H1 (cell line): ENCODE data around the gene TMEM178B. TPM values are rescaled to one million over a fixed set of nuclear protein-coding genes. Genes with fewer than 3 reads are reported as not detected.

Experiments used
- CTCF ChIA-PET: fragments of 300-600 bp; sonication (Branson Sonifier 250); formaldehyde crosslinking; loops from one replicate; lab custom pipeline; 2021; ENCODE audit not compliant: partially characterized antibody; lab: Charles Lee
- POLR2A ChIA-PET: fragments of 300-600 bp; sonication (Branson Sonifier 250); formaldehyde crosslinking; loops from one replicate; lab custom pipeline; 2021; ENCODE audit warnings: inconsistent platforms; ENCODE audit not compliant: partially characterized antibody; lab: Charles Lee
- DNase-seq, 2 experiments: peaks; one replicate each; pipeline versions ENCODE4 v3.0.0 to v3.0.0-alpha.2; 2010 to 2022; ENCODE audit warnings: low spot score in 2 of 2, low read depth in 1 of 2, mixed read lengths in 1 of 2
- FAIRE-seq: peaks from 2 replicates; lab custom pipeline; 2011; peaks lifted over from hg19 to GRCh38; lab: Jason Lieb, UNC
- H2AFZ ChIP-seq: 2 replicates; pipeline ENCODE4 v1.8.1; 2012; ENCODE audit warnings: low read length, inconsistent platforms
- H2AK5ac ChIP-seq: 2 replicates; pipeline ENCODE4 v1.6.1; 2013; ENCODE audit warnings: low read depth, low read length
- H2BK120ac ChIP-seq: replicated peaks from 2 replicates; pipeline ENCODE3; 2013; ENCODE audit warnings: low read depth, low read length, inconsistent platforms
- H2BK12ac ChIP-seq: 2 replicates; pipeline ENCODE4 v1.6.1; 2013; ENCODE audit warnings: low read depth, low read length
- H2BK15ac ChIP-seq: 2 replicates; pipeline ENCODE4 v1.6.1; 2013; ENCODE audit warnings: low read length
- H2BK20ac ChIP-seq: 2 replicates; pipeline ENCODE4 v1.6.1; 2013; ENCODE audit warnings: low read length
- H2BK5ac ChIP-seq: 2 replicates; pipeline ENCODE4 v1.6.1; 2013; ENCODE audit warnings: low read depth, low read length
- H3K14ac ChIP-seq: 2 replicates; pipeline ENCODE4 v1.6.1; 2013; ENCODE audit warnings: inconsistent platforms; ENCODE audit not compliant: insufficient read length
- H3K18ac ChIP-seq: 2 replicates; pipeline ENCODE4 v1.6.1; 2013; ENCODE audit warnings: low read length; ENCODE audit errors: extremely low read depth
- H3K23ac ChIP-seq: 2 replicates; pipeline ENCODE4 v1.6.1; 2013; ENCODE audit warnings: inconsistent platforms; ENCODE audit not compliant: insufficient read length
- H3K23me2 ChIP-seq: 2 replicates; pipeline ENCODE4 v1.6.1; 2013; ENCODE audit warnings: low read depth, low read length
- H3K27ac ChIP-seq: 2 replicates; pipeline ENCODE4 v1.6.1; 2011; ENCODE audit warnings: low read depth, low read length, inconsistent platforms
- H3K27me3 ChIP-seq, 4 experiments: replicated peaks in 1 of 4; 1 replicate in 1 of 4; 2 replicates in 3 of 4; pipeline versions ENCODE4 v1.6.1 to v1.8.1; 2011 to 2013; ENCODE audit warnings: low read length in 3 of 4, mild to moderate bottlenecking in 3 of 4, inconsistent platforms in 2 of 4, mixed read lengths in 2 of 4, moderate library complexity in 1 of 4; ENCODE audit not compliant: control insufficient read depth in 3 of 4, insufficient read depth in 3 of 4; ENCODE audit errors: extremely low read depth in 1 of 4
- H3K36me3 ChIP-seq, 4 experiments: 2 replicates each; pipeline versions ENCODE4 v1.6.1 to v1.8.1; 2011 to 2013; ENCODE audit warnings: mild to moderate bottlenecking in 4 of 4, low read length in 3 of 4, moderate library complexity in 2 of 4, control low read depth in 1 of 4, inconsistent platforms in 1 of 4; ENCODE audit not compliant: insufficient read depth in 4 of 4, control insufficient read depth in 2 of 4
- H3K4ac ChIP-seq: replicated peaks from 2 replicates; pipeline ENCODE3; 2013; ENCODE audit warnings: low read length, low read depth, mixed read lengths, inconsistent platforms; ENCODE audit not compliant: insufficient read length
- H3K4me1 ChIP-seq, 4 experiments: replicated peaks in 1 of 4; 1 replicate in 1 of 4; 2 replicates in 3 of 4; pipeline versions ENCODE4 v1.6.1 to v1.8.1; 2011 to 2013; ENCODE audit warnings: low read length in 3 of 4, inconsistent platforms in 2 of 4, mixed read lengths in 1 of 4; ENCODE audit not compliant: insufficient read depth in 4 of 4, control insufficient read depth in 3 of 4
- H3K4me2 ChIP-seq, 2 experiments: 2 replicates each; pipeline versions ENCODE4 v1.6.1 to v1.8.1; 2011 to 2013; ENCODE audit warnings: low read depth in 2 of 2, low read length in 2 of 2, control low read depth in 1 of 2, inconsistent platforms in 1 of 2, mild to moderate bottlenecking in 1 of 2; ENCODE audit not compliant: insufficient read depth in 1 of 2
- H3K4me3 ChIP-seq, 4 experiments: fragments of 200-600, 300-600 bp in 1 of 4; sonication (generic), shearing (Covaris generic), sonication (Bioruptor Twin) in 1 of 4; 2 replicates each; pipeline versions ENCODE4 v1.5.1 to v1.8.1; 2011 to 2016; ENCODE audit warnings: low read length in 4 of 4, low read depth in 3 of 4, control low read depth in 2 of 4, inconsistent platforms in 2 of 4, mild to moderate bottlenecking in 2 of 4, mixed read lengths in 1 of 4, moderate library complexity in 1 of 4; ENCODE audit not compliant: insufficient read depth in 2 of 4; ENCODE audit errors: extremely low read depth in 1 of 4
- H3K56ac ChIP-seq: replicated peaks from 2 replicates; pipeline ENCODE3; 2013; ENCODE audit warnings: low read depth, mild to moderate bottlenecking, mixed read lengths, low read length, inconsistent platforms; ENCODE audit not compliant: insufficient read length
- H3K79me1 ChIP-seq: 2 replicates; pipeline ENCODE4 v1.6.1; 2013; ENCODE audit warnings: low read depth, low read length, control low read depth
- H3K79me2 ChIP-seq, 2 experiments: 2 replicates each; pipeline versions ENCODE4 v1.6.1 to v1.8.1; 2012 to 2013; ENCODE audit warnings: low read length in 2 of 2, mild to moderate bottlenecking in 2 of 2, inconsistent platforms in 1 of 2; ENCODE audit not compliant: insufficient read depth in 2 of 2, control insufficient read depth in 1 of 2
- H3K9ac ChIP-seq, 4 experiments: replicated peaks in 1 of 4; 1 replicate in 1 of 4; 2 replicates in 3 of 4; pipeline versions ENCODE4 v1.6.1 to v1.8.1; 2011 to 2013; ENCODE audit warnings: low read depth in 3 of 4, low read length in 3 of 4, control low read depth in 2 of 4, mild to moderate bottlenecking in 2 of 4, moderate library complexity in 2 of 4, inconsistent platforms in 1 of 4; ENCODE audit errors: extremely low read depth in 1 of 4
- H3K9me3 ChIP-seq, 2 experiments: 2 replicates each; pipeline versions ENCODE4 v1.6.1 to v1.8.1; 2012 to 2013; ENCODE audit warnings: mild to moderate bottlenecking in 2 of 2, moderate library complexity in 2 of 2, control low read depth in 1 of 2, inconsistent platforms in 1 of 2, low read depth in 1 of 2, low read length in 1 of 2, mixed read lengths in 1 of 2; ENCODE audit not compliant: insufficient read depth in 2 of 2
- H4K20me1 ChIP-seq, 2 experiments: replicated peaks in 1 of 2; 2 replicates each; pipeline versions ENCODE3 to v1.8.1; 2011 to 2013; ENCODE audit warnings: inconsistent platforms in 2 of 2, low read length in 2 of 2, mild to moderate bottlenecking in 1 of 2; ENCODE audit not compliant: insufficient read depth in 2 of 2, control insufficient read depth in 1 of 2
- H4K5ac ChIP-seq: 2 replicates; pipeline ENCODE4 v1.6.1; 2013; ENCODE audit warnings: low read length, low read depth, mixed read lengths, inconsistent platforms; ENCODE audit not compliant: insufficient read length
- H4K8ac ChIP-seq: 2 replicates; pipeline ENCODE4 v1.8.0; 2013; ENCODE audit warnings: mild to moderate bottlenecking, moderate library complexity, low read length, inconsistent platforms; ENCODE audit not compliant: insufficient read depth; ENCODE audit errors: extremely low read depth
- H4K91ac ChIP-seq: replicated peaks from 2 replicates; pipeline ENCODE3; 2013; ENCODE audit warnings: low read length, mixed read lengths, inconsistent platforms; ENCODE audit not compliant: insufficient read length
- NRF1 ChIP-seq: IDR thresholded peaks from 2 replicates; pipeline ENCODE4 v1.6.1; 2011; ENCODE audit warnings: mild to moderate bottlenecking, low read depth, low read length, improper control_type of control experiment
- RNF2 ChIP-seq: fragments of 200-900, 300-1000 bp; sonication (generic); IDR thresholded peaks from 2 replicates; pipeline ENCODE4 v1.7.1; 2016; ENCODE audit warnings: borderline replicate concordance, low read depth, mild to moderate bottlenecking, antibody characterized with exemption, low read length; ENCODE audit not compliant: poor library complexity, severe bottlenecking; ENCODE audit errors: missing control alignments
- SRF ChIP-seq: IDR thresholded peaks from 2 replicates; pipeline ENCODE4 v1.6.1; 2011; ENCODE audit warnings: mild to moderate bottlenecking, low read depth, low read length, moderate library complexity
- TAF7 ChIP-seq: optimal IDR thresholded peaks from 2 replicates; pipeline ENCODE3; 2011; ENCODE audit warnings: low read depth, mild to moderate bottlenecking, inconsistent platforms, low read length, moderate library complexity, borderline replicate concordance
- WGBS, 2 experiments: shearing (Covaris generic) in 1 of 2; methylation state at CpG; one replicate each; pipeline versions ENCODE4 v1.1.6 to v1.1.7; 2013 to 2015; ENCODE audit warnings: low lambda C conversion rate in 2 of 2, mixed read lengths in 2 of 2, inconsistent platforms in 1 of 2, low coverage in 1 of 2, missing lambda C conversion rate in 1 of 2; ENCODE audit not compliant: insufficient replicate concordance in 2 of 2, insufficient coverage in 1 of 2, insufficient read length in 1 of 2; ENCODE audit errors: extremely low coverage in 1 of 2, missing lambda C conversion rate in 1 of 2; 5-methylcytosine and 5-hydroxymethylcytosine counted together
- polyA plus RNA-seq, 7 experiments: library from polyadenylated mRNA; depleted of rRNA in 3 of 7; stranded (reverse) in 5 of 7; unstranded in 2 of 7; fragments of >200 nt in 5 of 7; fragments of 200-250 nt in 2 of 7; gene quantifications; 1 replicate in 5 of 7; 2 replicates in 1 of 7; 4 replicates in 1 of 7; pipeline versions ENCODE4 v1.2.1 to v1.2.3, GENCODE V29; 2011 to 2013; ENCODE audit warnings: missing spikeins in 2 of 7, mixed read lengths in 2 of 7
- total RNA-seq: library from RNA; stranded (reverse); fragmentation: NEBNext Ultra II Directional; extraction: Animal tissue kit (Norgen Biotek cat#: 25700); gene quantifications from 2 replicates; pipeline ENCODE4 v1.2.1, GENCODE V29; 2021
- TF ChIP-seq, protein P1 (sequence below): IDR thresholded peaks from 2 replicates; pipeline ENCODE4 v1.6.1; 2011; ENCODE audit warnings: low read length, improper control_type of control experiment
- TF ChIP-seq, protein P2 (sequence below): IDR thresholded peaks from 2 replicates; pipeline ENCODE4 v1.6.1; 2012; ENCODE audit warnings: inconsistent platforms
- TF ChIP-seq, protein P3 (sequence below), 3 experiments: IDR thresholded peaks; 1 replicate in 2 of 3; 2 replicates in 1 of 3; pipeline versions ENCODE4 v1.5.1 to v1.6.1; 2011; ENCODE audit warnings: low read length in 3 of 3, mild to moderate bottlenecking in 3 of 3, inconsistent platforms in 2 of 3, low read depth in 1 of 3, moderate library complexity in 1 of 3; ENCODE audit not compliant: insufficient read depth in 1 of 3; ENCODE audit errors: control extremely low read depth in 1 of 3

The TMEM178B gene
- total and polyA plus RNA-seq, 2 of the 8 experiments (the other 6 are each of a cell fraction or from before 2014, with no cell fraction given), result 5.3 to 18.1 TPM

DNA sequence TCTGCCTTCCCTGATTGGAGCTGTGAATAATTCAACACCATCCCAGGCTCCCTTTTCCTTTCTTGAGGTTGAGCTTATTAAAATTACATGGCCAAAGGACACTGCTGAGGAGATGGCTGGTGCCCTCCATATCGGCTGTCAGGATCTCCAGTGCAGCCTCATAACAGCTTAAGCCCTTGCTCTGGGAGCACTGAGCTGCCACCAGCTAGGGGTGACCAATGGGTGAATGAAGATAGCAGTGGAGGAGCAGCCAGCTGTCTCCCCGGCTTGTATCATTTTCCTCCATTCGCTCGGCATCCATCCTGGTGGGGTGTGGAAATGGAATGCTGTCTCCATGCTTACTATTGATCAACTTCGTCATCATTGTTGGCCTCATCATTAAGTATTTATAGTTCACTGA, 154.6 kb downstream of the TMEM178B start:
- Histone ChIP-seq H3K79me1 (peaks cover 2% of the 10 kb centered on the region; the same call in 1 of the 2 replicates), H2BK120ac (no peak overlapping the region), H3K4me2 (no peak overlapping the region), H3K23me2 (no peaks in the 10 kb centered on the region), H2BK12ac (no peak overlapping the region), H3K14ac (no peak overlapping the region), H4K91ac (no peak overlapping the region), H3K4me3 (no peak overlapping the region), H3K18ac (no peak overlapping the region), H4K20me1 (peaks cover 0 to 2% of the 10 kb centered on the region in 2 experiments), H2BK20ac (no peak overlapping the region), H3K9me3 (no peaks in the 10 kb centered on the region), H2AK5ac (no peak overlapping the region; the same call in 1 of the 2 replicates), H3K27ac (no peak overlapping the region), H3K79me2 (no peaks in the 10 kb centered on the region), H3K36me3 (no peaks in the 10 kb centered on the region), H2BK5ac (no peak overlapping the region; the same call in 1 of the 2 replicates), H2AFZ (no peak overlapping the region), H3K23ac (no peak overlapping the region), H3K4me1 (peaks cover 0 to 2% (median 0%) of the 10 kb centered on the region in 4 experiments; a peak in 1 of 7 replicates), H2BK15ac (no peak overlapping the region), H4K5ac (no peak overlapping the region), H3K27me3 (no peaks in the 10 kb centered on the region), H3K4ac (no peak overlapping the region), H3K9ac (no peak overlapping the region), H3K56ac (no peak overlapping the region), H4K8ac (no peak overlapping the region; the same call in 1 of the 2 replicates)
- ChIA-PET POLR2A (no interaction called here), CTCF (interaction anchor here (0.6 to 2.1 kb wide), 8 partner anchors 9 to 495 kb away, joined by 3 to 12 read pairs (median 3); no protein-coding TSS in a partner anchor)
- no peak for DNase-seq
- no peak for FAIRE-seq
- 87% methylated on average over 5 of the region's 5 CpGs; no CpG with 5 or more reads in 1 of the 2 experiments for WGBS, 2 experiments
- no peak for TF ChIP-seq RNF2
- no peak for TF ChIP-seq SRF
- TF ChIP-seq, protein P1, sequence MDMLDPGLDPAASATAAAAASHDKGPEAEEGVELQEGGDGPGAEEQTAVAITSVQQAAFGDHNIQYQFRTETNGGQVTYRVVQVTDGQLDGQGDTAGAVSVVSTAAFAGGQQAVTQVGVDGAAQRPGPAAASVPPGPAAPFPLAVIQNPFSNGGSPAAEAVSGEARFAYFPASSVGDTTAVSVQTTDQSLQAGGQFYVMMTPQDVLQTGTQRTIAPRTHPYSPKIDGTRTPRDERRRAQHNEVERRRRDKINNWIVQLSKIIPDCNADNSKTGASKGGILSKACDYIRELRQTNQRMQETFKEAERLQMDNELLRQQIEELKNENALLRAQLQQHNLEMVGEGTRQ, result no peak
- TF ChIP-seq, protein P2, sequence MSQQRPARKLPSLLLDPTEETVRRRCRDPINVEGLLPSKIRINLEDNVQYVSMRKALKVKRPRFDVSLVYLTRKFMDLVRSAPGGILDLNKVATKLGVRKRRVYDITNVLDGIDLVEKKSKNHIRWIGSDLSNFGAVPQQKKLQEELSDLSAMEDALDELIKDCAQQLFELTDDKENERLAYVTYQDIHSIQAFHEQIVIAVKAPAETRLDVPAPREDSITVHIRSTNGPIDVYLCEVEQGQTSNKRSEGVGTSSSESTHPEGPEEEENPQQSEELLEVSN, result no peak
- no peak for TF ChIP-seq TAF7
- TF ChIP-seq, protein P3, sequence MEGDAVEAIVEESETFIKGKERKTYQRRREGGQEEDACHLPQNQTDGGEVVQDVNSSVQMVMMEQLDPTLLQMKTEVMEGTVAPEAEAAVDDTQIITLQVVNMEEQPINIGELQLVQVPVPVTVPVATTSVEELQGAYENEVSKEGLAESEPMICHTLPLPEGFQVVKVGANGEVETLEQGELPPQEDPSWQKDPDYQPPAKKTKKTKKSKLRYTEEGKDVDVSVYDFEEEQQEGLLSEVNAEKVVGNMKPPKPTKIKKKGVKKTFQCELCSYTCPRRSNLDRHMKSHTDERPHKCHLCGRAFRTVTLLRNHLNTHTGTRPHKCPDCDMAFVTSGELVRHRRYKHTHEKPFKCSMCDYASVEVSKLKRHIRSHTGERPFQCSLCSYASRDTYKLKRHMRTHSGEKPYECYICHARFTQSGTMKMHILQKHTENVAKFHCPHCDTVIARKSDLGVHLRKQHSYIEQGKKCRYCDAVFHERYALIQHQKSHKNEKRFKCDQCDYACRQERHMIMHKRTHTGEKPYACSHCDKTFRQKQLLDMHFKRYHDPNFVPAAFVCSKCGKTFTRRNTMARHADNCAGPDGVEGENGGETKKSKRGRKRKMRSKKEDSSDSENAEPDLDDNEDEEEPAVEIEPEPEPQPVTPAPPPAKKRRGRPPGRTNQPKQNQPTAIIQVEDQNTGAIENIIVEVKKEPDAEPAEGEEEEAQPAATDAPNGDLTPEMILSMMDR (IDR thresholded peaks at IDR 0.05; ENCODE audit: control extremely low read depth in 1 of 3, insufficient read depth in 1 of 3, low read depth in 1 of 3, low read length in 3 of 3), result no peak
- no peak for TF ChIP-seq NRF1
